ENCODE data around the gene SLC12A2.
A peak's percentile ranks its signal among the peaks of the same experiment; 100 is the strongest.

Gene SLC12A2

DNA sequence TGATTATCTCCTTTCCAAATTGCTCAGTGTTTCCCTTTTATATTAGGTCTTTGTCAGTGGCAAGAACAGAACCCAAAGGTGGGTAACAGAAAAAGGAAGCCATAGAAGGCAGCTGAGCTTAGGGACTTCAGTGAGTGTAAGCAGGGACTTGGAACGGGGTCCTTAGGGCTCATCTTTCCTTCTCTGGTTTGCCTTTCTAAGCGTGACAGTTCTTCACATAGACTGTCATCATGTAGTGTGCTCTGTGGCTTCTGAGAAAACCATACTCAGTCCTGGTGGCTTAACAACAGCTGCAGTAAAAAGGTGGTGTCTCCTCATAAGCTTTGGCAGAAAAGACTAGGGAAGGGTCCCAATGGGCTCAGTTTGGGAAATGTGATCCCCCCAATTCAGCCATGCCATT lies 108.8 kb downstream of the SLC12A2 start:
- no peaks in the 10 kb centered on the region for H3K9me3 Mint-ChIP-seq
- H3K4me1 Mint-ChIP-seq: peaks cover 13% of the 10 kb centered on the region
- H3K36me3 Mint-ChIP-seq: peaks cover 7% of the 10 kb centered on the region
- no peaks in the 10 kb centered on the region for H3K27me3 Mint-ChIP-seq
- H3K4me3 Mint-ChIP-seq: no peak overlapping the region
- H3K27ac Mint-ChIP-seq: no peak overlapping the region

- no peak overlapping the region for H3K27ac Mint-ChIP-seq
- H3K27me3 Mint-ChIP-seq: no peaks in the 10 kb centered on the region
- H3K4me3 Mint-ChIP-seq: no peak overlapping the region
- H3K4me1 Mint-ChIP-seq: peaks cover 27% of the 10 kb centered on the region
- H3K36me3 Mint-ChIP-seq: peaks cover 6% of the 10 kb centered on the region
- H3K9me3 Mint-ChIP-seq: no peaks in the 10 kb centered on the region
Observed at GRCh38 chr5:128193665-128194390, 110.3 kb downstream of the SLC12A2 start.

GRCh38 chr5:128195316-128195715 lies 111.8 kb downstream of the SLC12A2 start:
- no peaks in the 10 kb centered on the region for H3K27me3 Mint-ChIP-seq
- H3K36me3 Mint-ChIP-seq: peaks cover 6% of the 10 kb centered on the region
- no peak overlapping the region for H3K4me3 Mint-ChIP-seq
- H3K4me1 Mint-ChIP-seq: peaks cover 30% of the 10 kb centered on the region
- no peak overlapping the region for H3K27ac Mint-ChIP-seq
- no peaks in the 10 kb centered on the region for H3K9me3 Mint-ChIP-seq

GRCh38 chr5:128196080-128196479 lies 112.5 kb downstream of the SLC12A2 start:
- H3K36me3 Mint-ChIP-seq: peaks cover 6% of the 10 kb centered on the region
- no peak overlapping the region for H3K27ac Mint-ChIP-seq

DNA sequence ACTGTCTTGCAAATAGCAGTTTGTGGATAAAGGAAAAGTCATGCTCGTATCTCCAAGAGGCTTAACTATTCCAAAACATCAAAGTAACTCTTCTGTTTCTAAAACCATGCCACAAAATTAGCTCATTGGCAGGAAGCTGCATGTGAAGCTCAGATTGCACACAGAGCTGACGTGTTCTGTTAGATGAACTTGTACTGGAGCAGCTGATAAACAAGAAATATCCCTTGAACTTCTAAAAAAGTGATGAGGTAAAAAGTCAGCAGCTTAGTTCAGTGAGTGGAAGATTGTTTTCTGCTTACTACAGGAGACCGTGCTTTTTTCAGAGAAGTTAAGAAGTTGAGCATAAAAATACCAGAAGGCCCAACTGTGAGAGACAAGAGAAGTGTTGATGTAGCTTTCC lies 113.2 kb downstream of the SLC12A2 start:
- Mint-ChIP-seq H3K36me3 (peaks cover 6% of the 10 kb centered on the region), H3K4me3 (peak overlapping the region; percentile 0), H3K27ac (peak overlapping the region; percentile 48), H3K9me3 (no peaks in the 10 kb centered on the region), H3K27me3 (no peaks in the 10 kb centered on the region), H3K4me1 (peaks cover 36% of the 10 kb centered on the region)

More at GRCh38 chr5:128196080-128196479, 112.5 kb downstream of the SLC12A2 start:
- H3K4me1 Mint-ChIP-seq: peaks cover 30% of the 10 kb centered on the region
- no peak overlapping the region for H3K4me3 Mint-ChIP-seq
- no peaks in the 10 kb centered on the region for H3K9me3 Mint-ChIP-seq
- H3K27me3 Mint-ChIP-seq: no peaks in the 10 kb centered on the region

DNA sequence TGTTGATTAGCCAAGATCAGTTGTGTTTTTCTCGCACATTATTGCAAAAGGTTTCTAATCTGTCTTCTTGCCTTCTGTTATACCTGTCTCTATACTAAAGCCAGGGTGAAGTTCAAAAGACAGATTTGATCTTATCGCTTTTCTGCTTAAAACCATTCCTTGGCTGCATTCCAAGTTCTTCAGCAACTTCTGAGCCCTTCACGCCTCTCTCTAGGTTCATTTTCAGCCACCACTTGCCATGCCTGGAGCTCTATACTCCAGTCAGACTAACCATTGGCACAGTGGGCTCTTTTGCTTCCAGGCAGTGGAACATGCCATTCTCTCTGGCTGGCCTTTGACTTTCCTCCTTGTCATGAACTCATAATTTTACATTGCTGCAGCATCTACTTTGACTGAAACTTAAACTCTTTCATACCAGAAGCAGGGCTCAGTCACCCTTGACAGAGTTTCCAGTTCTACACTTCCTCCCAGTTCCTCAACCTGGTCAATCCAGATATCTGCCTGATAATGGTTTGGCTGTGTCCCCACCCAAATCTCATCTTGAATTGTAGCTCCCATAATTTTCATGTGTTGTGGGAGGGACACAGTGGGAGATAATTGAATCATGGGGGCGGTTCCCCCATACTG lies 114.4 kb downstream of the SLC12A2 start:
- Mint-ChIP-seq H3K4me1 (peaks cover 36% of the 10 kb centered on the region), H3K27me3 (no peaks in the 10 kb centered on the region), H3K27ac (peak overlapping the region; percentile 57), H3K36me3 (peaks cover 4% of the 10 kb centered on the region), H3K4me3 (peak overlapping the region; percentile 67), H3K9me3 (no peaks in the 10 kb centered on the region)

GRCh38 chr5:128199104-128199503 lies 115.5 kb downstream of the SLC12A2 start:
- no peaks in the 10 kb centered on the region for H3K9me3 Mint-ChIP-seq
- peaks cover 4% of the 10 kb centered on the region for H3K36me3 Mint-ChIP-seq
- peak overlapping the region; percentile 6 for H3K4me3 Mint-ChIP-seq
- no peaks in the 10 kb centered on the region for H3K27me3 Mint-ChIP-seq
- peaks cover 36% of the 10 kb centered on the region for H3K4me1 Mint-ChIP-seq
- H3K27ac Mint-ChIP-seq: no peak overlapping the region

DNA sequence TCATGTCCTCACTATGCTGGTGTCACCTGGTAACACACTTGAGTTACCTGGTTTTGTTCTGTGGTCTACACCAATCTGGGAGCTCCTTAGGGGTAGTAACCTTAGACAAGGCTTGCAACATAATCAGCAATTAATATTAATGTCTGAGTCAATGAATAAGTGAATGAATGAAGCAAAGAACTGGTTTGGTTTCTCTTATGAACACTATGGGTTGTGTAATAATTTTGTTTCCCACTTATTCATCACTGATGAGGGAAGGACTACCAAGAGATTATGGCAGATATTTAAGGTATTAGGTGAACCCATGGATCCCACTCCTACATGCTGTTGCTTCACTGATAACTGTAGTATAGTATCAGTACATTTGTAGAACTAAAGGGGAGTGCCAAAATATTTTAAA lies 116.0 kb downstream of the SLC12A2 start:
- peaks cover 36% of the 10 kb centered on the region for H3K4me1 Mint-ChIP-seq
- peaks cover 3% of the 10 kb centered on the region for H3K36me3 Mint-ChIP-seq
- no peaks in the 10 kb centered on the region for H3K27me3 Mint-ChIP-seq
- H3K9me3 Mint-ChIP-seq: no peaks in the 10 kb centered on the region
- no peak overlapping the region for H3K4me3 Mint-ChIP-seq
- no peak overlapping the region for H3K27ac Mint-ChIP-seq

GRCh38 chr5:128201065-128201926 lies 117.7 kb downstream of the SLC12A2 start:
- Mint-ChIP-seq H3K4me1 (peaks cover 35% of the 10 kb centered on the region), H3K9me3 (no peaks in the 10 kb centered on the region), H3K27ac (no peak overlapping the region), H3K4me3 (peak overlapping the region; percentile 45), H3K27me3 (no peaks in the 10 kb centered on the region), H3K36me3 (peaks cover 2% of the 10 kb centered on the region)

DNA sequence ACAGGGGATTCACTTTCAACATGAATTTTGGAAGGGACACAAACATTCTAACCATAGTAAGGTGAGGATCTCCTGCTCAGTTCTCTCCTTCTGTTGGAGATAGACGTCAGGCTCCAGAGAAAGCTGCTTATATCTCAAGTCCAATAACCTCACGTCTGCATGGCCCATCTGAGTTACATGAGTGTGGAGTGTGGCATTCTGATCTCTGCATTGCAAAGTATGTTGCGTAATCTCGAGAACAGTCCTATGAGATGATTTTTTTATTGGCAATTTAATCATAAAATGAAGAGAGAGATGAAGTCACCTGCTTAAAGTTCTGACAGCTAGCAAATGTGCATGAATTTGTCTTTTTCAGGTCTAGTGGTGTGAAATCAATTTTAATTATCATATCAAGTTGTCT lies 118.8 kb downstream of the SLC12A2 start:
- no peak overlapping the region for H3K4me3 Mint-ChIP-seq
- H3K9me3 Mint-ChIP-seq: no peaks in the 10 kb centered on the region
- peaks cover 24% of the 10 kb centered on the region for H3K4me1 Mint-ChIP-seq
- no peaks in the 10 kb centered on the region for H3K27me3 Mint-ChIP-seq
- H3K27ac Mint-ChIP-seq: no peak overlapping the region
- H3K36me3 Mint-ChIP-seq: peaks cover 2% of the 10 kb centered on the region

DNA sequence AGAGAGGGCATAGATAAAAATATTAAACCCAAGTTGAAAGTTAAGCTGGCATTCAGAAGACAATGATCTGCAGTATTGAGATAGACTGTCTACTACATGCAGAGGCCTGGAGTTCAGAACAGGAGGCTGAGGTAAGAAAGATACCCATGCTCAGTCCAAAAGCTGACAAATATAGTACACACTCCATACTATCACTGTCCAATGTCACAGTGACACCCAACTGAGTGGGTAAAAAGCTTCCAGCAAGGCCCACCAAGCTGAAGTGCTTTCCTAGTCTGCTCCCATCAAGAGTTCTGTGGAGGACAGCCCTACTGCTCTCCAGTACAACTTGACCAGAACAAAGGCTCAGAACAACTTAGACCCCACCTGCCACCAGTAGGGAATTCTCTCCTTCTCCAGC lies 124.9 kb downstream of the SLC12A2 start:
- no peaks in the 10 kb centered on the region for H3K9me3 Mint-ChIP-seq
- no peak overlapping the region for H3K4me3 Mint-ChIP-seq
- H3K4me1 Mint-ChIP-seq: peaks cover 3% of the 10 kb centered on the region
- H3K27ac Mint-ChIP-seq: no peak overlapping the region
- no peaks in the 10 kb centered on the region for H3K27me3 Mint-ChIP-seq
- H3K36me3 Mint-ChIP-seq: no peaks in the 10 kb centered on the region

DNA sequence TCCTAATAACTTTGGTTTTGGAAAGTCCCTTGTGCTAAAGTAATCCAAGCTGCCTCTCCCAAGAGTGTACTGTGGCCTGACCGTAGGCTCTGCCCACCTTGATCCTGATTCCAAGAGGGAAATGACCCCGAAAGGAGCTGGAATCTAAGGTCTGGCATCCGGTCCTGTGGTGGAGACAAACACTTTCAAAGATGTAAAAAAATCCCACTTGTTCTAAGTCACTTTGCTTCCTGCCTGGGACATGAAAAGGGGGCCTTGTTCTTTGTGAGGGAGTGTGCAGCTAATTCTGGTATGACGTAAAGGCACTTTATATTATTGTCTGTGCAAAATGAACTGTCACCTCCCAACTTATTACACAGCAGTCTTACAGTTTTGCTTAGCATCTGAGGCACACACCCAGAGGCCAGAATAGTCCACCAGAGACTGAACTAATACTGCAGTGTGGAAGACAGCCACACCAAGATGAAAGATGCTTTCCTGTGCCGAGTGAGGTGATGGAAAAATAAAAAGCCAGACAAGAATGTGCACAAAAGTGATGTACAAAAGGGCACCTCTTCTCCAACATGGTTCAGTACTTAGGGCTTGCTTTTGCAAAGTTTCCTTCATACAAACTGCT lies 128.7 kb downstream of the SLC12A2 start:
- Mint-ChIP-seq H3K9me3 (no peaks in the 10 kb centered on the region), H3K27me3 (no peaks in the 10 kb centered on the region), H3K36me3 (no peaks in the 10 kb centered on the region), H3K4me3 (no peak overlapping the region), H3K27ac (no peak overlapping the region), H3K4me1 (peaks cover 4% of the 10 kb centered on the region)

- H3K9me3 Mint-ChIP-seq: no peaks in the 10 kb centered on the region
- H3K4me3 Mint-ChIP-seq: no peak overlapping the region
- H3K27ac Mint-ChIP-seq: no peak overlapping the region
Observed at GRCh38 chr5:128213340-128213739, 129.8 kb downstream of the SLC12A2 start.

DNA sequence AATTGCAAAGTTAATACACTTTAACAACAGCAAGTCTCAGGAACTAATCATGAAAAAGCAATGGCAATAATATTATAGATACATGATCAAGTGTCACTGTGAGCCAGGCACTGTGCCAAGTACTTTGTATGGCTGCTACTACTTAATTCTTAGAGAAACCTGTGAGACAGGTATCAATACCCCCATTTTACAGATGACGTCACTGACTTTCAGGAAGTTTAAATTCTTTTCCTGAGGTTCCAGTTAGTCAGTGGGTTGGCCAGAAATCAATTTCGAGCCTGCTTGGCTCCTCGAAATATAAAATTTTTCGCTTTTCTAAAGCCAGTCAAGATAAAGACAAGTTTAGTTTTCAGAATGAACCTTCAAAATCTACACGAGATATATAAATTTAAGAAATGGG lies 130.3 kb downstream of the SLC12A2 start:
- H3K36me3 Mint-ChIP-seq: no peaks in the 10 kb centered on the region
- no peak overlapping the region for H3K4me3 Mint-ChIP-seq
- H3K9me3 Mint-ChIP-seq: no peaks in the 10 kb centered on the region
- peaks cover 4% of the 10 kb centered on the region for H3K4me1 Mint-ChIP-seq
- H3K27me3 Mint-ChIP-seq: no peaks in the 10 kb centered on the region
- H3K27ac Mint-ChIP-seq: no peak overlapping the region

More at GRCh38 chr5:128213340-128213739, 129.8 kb downstream of the SLC12A2 start:
- H3K27me3 Mint-ChIP-seq: no peaks in the 10 kb centered on the region
- H3K36me3 Mint-ChIP-seq: no peaks in the 10 kb centered on the region
- peaks cover 4% of the 10 kb centered on the region for H3K4me1 Mint-ChIP-seq

DNA sequence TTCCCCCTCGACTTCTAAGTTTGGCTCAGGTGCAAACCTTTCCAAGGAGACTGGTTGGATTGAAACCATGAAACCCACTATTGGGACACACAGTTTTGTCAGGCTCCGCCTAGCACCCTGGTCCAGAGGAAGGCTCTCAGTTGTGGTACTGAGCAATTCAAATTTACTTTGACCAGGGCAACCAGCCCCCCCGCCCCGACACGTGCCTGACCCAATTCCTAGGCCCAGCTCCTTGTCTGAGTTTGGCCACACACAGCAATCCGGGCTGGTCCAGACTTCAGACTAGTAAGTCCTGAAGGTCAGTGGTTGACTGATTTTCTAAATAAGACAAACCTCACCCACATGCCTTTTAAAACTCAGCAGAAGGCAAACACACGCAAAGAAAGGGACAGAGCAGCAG lies 132.7 kb downstream of the SLC12A2 start:
- H3K9me3 Mint-ChIP-seq: no peaks in the 10 kb centered on the region
- no peak overlapping the region for H3K4me3 Mint-ChIP-seq
- no peak overlapping the region for H3K27ac Mint-ChIP-seq
- H3K27me3 Mint-ChIP-seq: no peaks in the 10 kb centered on the region
- H3K36me3 Mint-ChIP-seq: no peaks in the 10 kb centered on the region
- peaks cover 4% of the 10 kb centered on the region for H3K4me1 Mint-ChIP-seq
